GM18858 (cell line): ENCODE results near the gene ADARB1.

Experiments
- ATAC-seq: cut with Tn5 transposase; IDR thresholded peaks from one replicate; pipeline ENCODE4 v1.9.1; 2021; ENCODE audit not compliant: unreplicated experiment

ADARB1 gene

GRCh38 chr21:45246386-45247320, 172.3 kb downstream of the ADARB1 start:
- no peak for ATAC-seq

- no peak for ATAC-seq
These were observed 174.0 kb downstream of the ADARB1 start for GRCh38 chr21:45248301-45248892.

- ATAC-seq = no peak
These were observed 174.6 kb downstream of the ADARB1 start for GRCh38 chr21:45248893-45249381.

- no peak for ATAC-seq
These were observed 175.2 kb downstream of the ADARB1 start for GRCh38 chr21:45249626-45250025.

- ATAC-seq = no peak
These were observed 175.9 kb downstream of the ADARB1 start for GRCh38 chr21:45250272-45250671.

GRCh38 chr21:45250914-45251634, 176.7 kb downstream of the ADARB1 start:
- no peak for ATAC-seq

GRCh38 chr21:45251635-45252447, 177.5 kb downstream of the ADARB1 start:
- ATAC-seq = no peak

GRCh38 chr21:45252448-45252925, 178.1 kb downstream of the ADARB1 start:
- no peak for ATAC-seq

GRCh38 chr21:45253180-45253579, 178.8 kb downstream of the ADARB1 start:
- ATAC-seq = no peak

- ATAC-seq = no peak
These were observed 179.5 kb downstream of the ADARB1 start for GRCh38 chr21:45253633-45254459.

- no peak for ATAC-seq
These were observed 180.1 kb downstream of the ADARB1 start for GRCh38 chr21:45254460-45254930.

GRCh38 chr21:45255381-45256020, 181.1 kb downstream of the ADARB1 start:
- ATAC-seq = no peak

GRCh38 chr21:45256021-45256911, 181.9 kb downstream of the ADARB1 start:
- no peak for ATAC-seq

- ATAC-seq = no peak
These were observed 182.7 kb downstream of the ADARB1 start for GRCh38 chr21:45256912-45257672.

GRCh38 chr21:45257673-45258341, 183.4 kb downstream of the ADARB1 start:
- ATAC-seq = no peak

- ATAC-seq = no peak
These were observed 184.1 kb downstream of the ADARB1 start for GRCh38 chr21:45258466-45258865.
